Coronary artery (tissue), 2 donors: ENCODE results near the gene NR4A1.

Experiments used
- DNase-seq: peaks from one replicate; pipeline ENCODE4 v3.0.0-alpha.2; 2017; ENCODE audit warnings: low spot score
- H3K27ac ChIP-seq, 2 donors: fragments of 200-600 bp; sonication (generic); one replicate each; pipeline ENCODE4 v1.5.1; 2016 to 2019
- H3K4me3 ChIP-seq: fragments of 200-600 bp; sonication (generic); 2 replicates; pipeline ENCODE4 v1.5.1; 2016; ENCODE audit warnings: mild to moderate bottlenecking, moderate library complexity
- TF ChIP-seq, protein P1 (sequence below): fragments of 200-600 bp; sonication (generic); IDR thresholded peaks from one replicate; pipeline ENCODE4 v1.5.1; 2019; ENCODE audit warnings: antibody characterized with exemption

The NR4A1 gene

GRCh38 chr12:52027085-52027843 is 24.0 kb upstream of the NR4A1 start:
- no peak overlapping the region for H3K4me3 ChIP-seq
- TF ChIP-seq, protein P1, sequence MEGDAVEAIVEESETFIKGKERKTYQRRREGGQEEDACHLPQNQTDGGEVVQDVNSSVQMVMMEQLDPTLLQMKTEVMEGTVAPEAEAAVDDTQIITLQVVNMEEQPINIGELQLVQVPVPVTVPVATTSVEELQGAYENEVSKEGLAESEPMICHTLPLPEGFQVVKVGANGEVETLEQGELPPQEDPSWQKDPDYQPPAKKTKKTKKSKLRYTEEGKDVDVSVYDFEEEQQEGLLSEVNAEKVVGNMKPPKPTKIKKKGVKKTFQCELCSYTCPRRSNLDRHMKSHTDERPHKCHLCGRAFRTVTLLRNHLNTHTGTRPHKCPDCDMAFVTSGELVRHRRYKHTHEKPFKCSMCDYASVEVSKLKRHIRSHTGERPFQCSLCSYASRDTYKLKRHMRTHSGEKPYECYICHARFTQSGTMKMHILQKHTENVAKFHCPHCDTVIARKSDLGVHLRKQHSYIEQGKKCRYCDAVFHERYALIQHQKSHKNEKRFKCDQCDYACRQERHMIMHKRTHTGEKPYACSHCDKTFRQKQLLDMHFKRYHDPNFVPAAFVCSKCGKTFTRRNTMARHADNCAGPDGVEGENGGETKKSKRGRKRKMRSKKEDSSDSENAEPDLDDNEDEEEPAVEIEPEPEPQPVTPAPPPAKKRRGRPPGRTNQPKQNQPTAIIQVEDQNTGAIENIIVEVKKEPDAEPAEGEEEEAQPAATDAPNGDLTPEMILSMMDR: no peak
- no peak overlapping the region for H3K27ac ChIP-seq
- DNase-seq: no peak

GRCh38 chr12:52029685-52030084 is 21.6 kb upstream of the NR4A1 start:
- Histone ChIP-seq H3K27ac (no peak overlapping the region), H3K4me3 (no peak overlapping the region)
- TF ChIP-seq, protein P1: no peak
- no peak for DNase-seq

DNA sequence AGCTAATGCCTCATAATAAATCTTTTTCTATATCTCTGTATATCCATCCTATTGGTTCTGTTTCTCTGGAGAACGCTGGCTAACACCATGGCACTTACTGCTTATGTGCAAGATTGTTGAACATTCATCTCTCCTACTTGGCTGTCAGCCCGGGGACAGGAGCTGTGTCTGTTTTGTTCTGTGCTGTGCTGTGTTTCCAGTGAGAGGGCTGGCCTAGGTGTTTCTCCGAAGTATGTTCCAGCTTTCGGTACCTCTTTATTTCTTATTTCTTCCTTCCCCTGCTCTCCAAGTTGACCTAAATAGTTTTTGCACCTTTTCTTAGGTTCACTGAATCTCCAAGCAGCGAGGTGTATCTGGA is 18.8 kb upstream of the NR4A1 start:
- Histone ChIP-seq H3K4me3 (peak overlapping the region; percentile 63), H3K27ac (peak overlapping the region; percentile 89 to 94)
- DNase-seq: no peak
- TF ChIP-seq, protein P1: no peak

GRCh38 chr12:52032804-52033445 is 18.3 kb upstream of the NR4A1 start:
- peak; percentile 100 for DNase-seq
- peak overlapping the region; percentile 63 for H3K4me3 ChIP-seq

DNA sequence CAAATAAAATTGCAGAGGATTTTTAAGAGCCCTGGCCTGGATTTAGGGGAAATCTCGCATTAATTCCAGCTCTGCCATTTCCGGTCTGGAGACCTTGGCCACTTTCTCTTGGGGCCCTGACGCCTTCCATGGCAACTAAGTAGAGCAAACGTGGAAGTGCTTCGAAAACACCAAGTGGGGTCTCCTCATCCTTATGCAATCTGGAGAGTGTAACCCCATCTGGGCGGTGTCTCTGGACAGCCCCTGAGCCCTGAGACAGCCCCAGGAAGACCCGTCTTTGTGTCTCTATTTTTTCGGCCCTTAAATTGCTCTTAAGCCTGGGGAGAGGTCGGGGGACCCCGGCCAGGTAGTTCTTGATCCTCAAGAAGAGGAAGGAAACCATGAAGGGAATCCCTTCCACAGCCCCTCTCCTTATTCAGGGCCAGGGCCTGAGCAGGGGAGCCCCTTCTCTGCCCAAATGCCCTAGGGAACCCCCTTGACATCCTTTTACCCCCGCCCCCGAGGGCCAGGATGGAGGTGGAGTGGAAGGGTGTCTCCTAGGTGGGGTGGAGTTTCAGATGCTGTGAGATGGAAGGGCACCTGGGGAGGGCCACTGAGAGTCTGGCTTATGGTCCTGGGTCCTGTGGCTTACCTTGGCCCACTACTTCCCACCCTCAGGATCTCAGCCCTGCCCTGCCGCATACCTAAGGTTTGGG is 17.6 kb upstream of the NR4A1 start:
- peak overlapping the region; percentile 89 to 94 for H3K27ac ChIP-seq
- TF ChIP-seq, protein P1: no peak
- H3K4me3 ChIP-seq: peak overlapping the region; percentile 63
- DNase-seq: no peak

More at GRCh38 chr12:52032804-52033445, 18.3 kb upstream of the NR4A1 start:
- H3K27ac ChIP-seq: peak overlapping the region; percentile 89 to 94
- TF ChIP-seq, protein P1: no peak

DNA sequence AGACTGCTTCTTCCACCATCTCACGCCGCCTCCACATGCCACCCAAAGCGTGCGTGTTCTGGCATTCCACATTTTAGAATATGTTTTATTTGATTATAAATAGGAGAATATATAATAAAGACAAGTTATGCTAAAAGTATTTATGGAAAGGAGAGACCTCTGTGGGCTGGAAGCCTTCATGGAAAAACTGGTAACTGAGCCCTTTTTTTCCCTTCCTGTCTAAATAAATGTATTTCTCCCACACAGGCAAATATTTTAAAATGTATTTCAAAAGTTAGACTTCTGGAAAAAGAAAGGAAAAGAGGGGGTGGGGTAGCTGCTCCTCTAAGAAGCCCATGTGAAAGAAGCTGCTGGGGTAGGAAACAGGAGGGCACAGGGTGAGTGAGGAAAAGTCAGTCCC is 16.1 kb upstream of the NR4A1 start:
- TF ChIP-seq, protein P1: no peak
- no peak for DNase-seq
- no peak overlapping the region for H3K4me3 ChIP-seq
- H3K27ac ChIP-seq: peak overlapping the region; percentile 91 to 99
